IPS-18a (cell line): ENCODE measurements around the gene ATP6V0E2.
"Not testable (repeated sequence)": the region's sequence is repeated elsewhere in the genome, so short reads cannot be mapped to it uniquely, and the experiment has no call there.

Source experiments
- H3K27ac ChIP-seq: one replicate; pipeline ENCODE4 v1.5.1; 2013; ENCODE audit warnings: low read length
- H3K27me3 ChIP-seq: one replicate; pipeline ENCODE4 v1.6.1; 2013; ENCODE audit warnings: mild to moderate bottlenecking, low read length; ENCODE audit not compliant: control insufficient read depth, insufficient read depth
- H3K36me3 ChIP-seq: one replicate; pipeline ENCODE4 v1.6.1; 2013; ENCODE audit warnings: low read depth, low read length; ENCODE audit not compliant: control insufficient read depth
- H3K4me1 ChIP-seq: one replicate; pipeline ENCODE4 v1.6.1; 2013; ENCODE audit warnings: low read depth, low read length; ENCODE audit not compliant: control insufficient read depth
- H3K4me3 ChIP-seq: one replicate; pipeline ENCODE4 v1.5.1; 2013; ENCODE audit warnings: low read length
- H3K9ac ChIP-seq: one replicate; pipeline ENCODE4 v1.6.1; 2013; ENCODE audit warnings: mild to moderate bottlenecking, low read length, moderate library complexity
- H3K9me3 ChIP-seq: one replicate; pipeline ENCODE4 v1.6.1; 2013; ENCODE audit warnings: low read depth, low read length; ENCODE audit not compliant: control insufficient read depth

Gene ATP6V0E2

GRCh38 chr7:149884016-149884415 lies 10.2 kb downstream of the ATP6V0E2 start:
- H3K27ac ChIP-seq: no peak overlapping the region
- no peaks in the 10 kb centered on the region for H3K9me3 ChIP-seq
- peaks cover 11% of the 10 kb centered on the region for H3K4me1 ChIP-seq
- H3K36me3 ChIP-seq: no peaks in the 10 kb centered on the region
- H3K9ac ChIP-seq: no peak overlapping the region
- peaks cover 4% of the 10 kb centered on the region for H3K27me3 ChIP-seq
- H3K4me3 ChIP-seq: no peak overlapping the region

GRCh38 chr7:149884541-149884940 lies 10.8 kb downstream of the ATP6V0E2 start:
- H3K9ac ChIP-seq: no peak overlapping the region
- no peak overlapping the region for H3K4me3 ChIP-seq
- H3K27ac ChIP-seq: no peak overlapping the region
- peaks cover 11% of the 10 kb centered on the region for H3K4me1 ChIP-seq
- H3K9me3 ChIP-seq: no peaks in the 10 kb centered on the region
- H3K36me3 ChIP-seq: no peaks in the 10 kb centered on the region
- H3K27me3 ChIP-seq: peaks cover 4% of the 10 kb centered on the region

- Histone ChIP-seq H3K9me3 (no peaks in the 10 kb centered on the region), H3K27ac (no peak overlapping the region), H3K36me3 (no peaks in the 10 kb centered on the region), H3K4me1 (peaks cover 11% of the 10 kb centered on the region), H3K27me3 (peaks cover 4% of the 10 kb centered on the region), H3K9ac (no peak overlapping the region), H3K4me3 (no peak overlapping the region)
Observed at GRCh38 chr7:149885191-149886017, 11.6 kb downstream of the ATP6V0E2 start.

- Histone ChIP-seq H3K27ac (no peak overlapping the region), H3K4me1 (peaks cover 11% of the 10 kb centered on the region), H3K9me3 (no peaks in the 10 kb centered on the region), H3K9ac (no peak overlapping the region), H3K36me3 (no peaks in the 10 kb centered on the region), H3K4me3 (no peak overlapping the region), H3K27me3 (peaks cover 4% of the 10 kb centered on the region)
Observed at GRCh38 chr7:149886018-149886415, 12.2 kb downstream of the ATP6V0E2 start.

- Histone ChIP-seq H3K36me3 (no peaks in the 10 kb centered on the region), H3K9me3 (no peaks in the 10 kb centered on the region), H3K4me1 (peaks cover 11% of the 10 kb centered on the region), H3K27me3 (peaks cover 4% of the 10 kb centered on the region), H3K4me3 (no peak overlapping the region), H3K9ac (no peak overlapping the region), H3K27ac (no peak overlapping the region)
Observed at GRCh38 chr7:149887311-149887710, 13.5 kb downstream of the ATP6V0E2 start.

GRCh38 chr7:149890715-149891114 lies 16.9 kb downstream of the ATP6V0E2 start:
- not testable (repeated sequence) for H3K4me3 ChIP-seq, H3K27me3 ChIP-seq, H3K27ac ChIP-seq, H3K9ac ChIP-seq, H3K9me3 ChIP-seq, H3K4me1 ChIP-seq, H3K36me3 ChIP-seq

- not testable (repeated sequence) for H3K9me3 ChIP-seq, H3K27ac ChIP-seq, H3K9ac ChIP-seq, H3K36me3 ChIP-seq, H3K27me3 ChIP-seq, H3K4me1 ChIP-seq, H3K4me3 ChIP-seq
Observed at GRCh38 chr7:149894957-149895356, 21.2 kb downstream of the ATP6V0E2 start.

GRCh38 chr7:149907776-149908376 lies 34.1 kb downstream of the ATP6V0E2 start:
- not testable (repeated sequence) for H3K27me3 ChIP-seq, H3K9me3 ChIP-seq, H3K4me1 ChIP-seq, H3K36me3 ChIP-seq, H3K27ac ChIP-seq, H3K4me3 ChIP-seq, H3K9ac ChIP-seq

GRCh38 chr7:149910219-149910618 lies 36.5 kb downstream of the ATP6V0E2 start:
- H3K27me3 ChIP-seq, H3K36me3 ChIP-seq, H3K9ac ChIP-seq, H3K4me3 ChIP-seq, H3K9me3 ChIP-seq, H3K27ac ChIP-seq, H3K4me1 ChIP-seq: not testable (repeated sequence)

- not testable (repeated sequence) for H3K36me3 ChIP-seq, H3K27me3 ChIP-seq
Observed at GRCh38 chr7:149912126-149912525, 38.4 kb downstream of the ATP6V0E2 start.

GRCh38 chr7:149926414-149926813 lies 52.6 kb downstream of the ATP6V0E2 start:
- H3K27me3 ChIP-seq, H3K36me3 ChIP-seq, H3K27ac ChIP-seq, H3K9me3 ChIP-seq, H3K4me3 ChIP-seq, H3K9ac ChIP-seq, H3K4me1 ChIP-seq: not testable (repeated sequence)

More at GRCh38 chr7:149912126-149912525, 38.4 kb downstream of the ATP6V0E2 start:
- H3K4me1 ChIP-seq, H3K4me3 ChIP-seq, H3K9me3 ChIP-seq, H3K27ac ChIP-seq, H3K9ac ChIP-seq: not testable (repeated sequence)
